Neural cell (in vitro differentiated cells): ENCODE measurements around the gene TMEM61. TPM values are rescaled to one million over a fixed set of nuclear protein-coding genes. Genes with fewer than 3 reads are reported as not detected.

Source experiments
- polyA plus RNA-seq: library from polyadenylated mRNA; depleted of rRNA; stranded (reverse); fragments of >200 nt; gene quantifications from 2 replicates; pipeline ENCODE4 v1.2.3, GENCODE V29; 2014

TMEM61 gene
- polyA plus RNA-seq, 1 donor from 2014 or later: not detected

Other genes starting within 250 kb of the TMEM61 start
- 1.9 and 2.5 TPM in 2 replicates for gene PARS2, start 216.1 kb upstream of the TMEM61 start, polyA plus RNA-seq
- not detected in 2 replicates for gene TTC22, start 179.3 kb upstream of the TMEM61 start, polyA plus RNA-seq
- 91.3 and 103 TPM in 2 replicates for gene DHCR24, start 93.4 kb upstream of the TMEM61 start, polyA plus RNA-seq
- gene BSND, start 18.3 kb downstream of the TMEM61 start, polyA plus RNA-seq: not detected in 2 replicates
- not detected in 2 replicates for gene PCSK9, start 58.9 kb downstream of the TMEM61 start, polyA plus RNA-seq
- gene USP24, start 234.7 kb downstream of the TMEM61 start, polyA plus RNA-seq: 29.5 and 32.5 TPM in 2 replicates